WTC11 (cell line): ENCODE measurements around the gene SLC29A1. TPM values are rescaled to one million over a fixed set of nuclear protein-coding genes. Genes with fewer than 3 reads are reported as not detected.
A peak's percentile ranks its signal among the peaks of the same experiment; 100 is the strongest.

Source experiments
- AR ChIP-seq: fragments of 250-450 bp; sonication (Bioruptor Pico); IDR thresholded peaks from 2 replicates; pipeline ENCODE4 v1.9.0; 2021; ENCODE audit warnings: mild to moderate bottlenecking
- ARID4B ChIP-seq: sonication (generic); formaldehyde crosslinking; IDR thresholded peaks from 2 replicates; pipeline ENCODE4 v1.8.0; 2023; ENCODE audit warnings: missing genetic modification reagents, mild to moderate bottlenecking, borderline replicate concordance
- ATF1 ChIP-seq: sonication (generic); formaldehyde crosslinking; IDR thresholded peaks from 2 replicates; pipeline ENCODE4 v1.8.1; 2023; ENCODE audit warnings: mild to moderate bottlenecking, moderate library complexity, missing genetic modification reagents
- ATF2 ChIP-seq: sonication (generic); formaldehyde crosslinking; IDR thresholded peaks from 2 replicates; pipeline ENCODE4 v1.8.1; 2022; ENCODE audit warnings: low read depth, missing genetic modification reagents, borderline replicate concordance
- CREB1 ChIP-seq: sonication (generic); formaldehyde crosslinking; IDR thresholded peaks from 2 replicates; pipeline ENCODE4 v1.8.0; 2023; ENCODE audit warnings: mild to moderate bottlenecking, missing genetic modification reagents
- ESRRA ChIP-seq: sonication (generic); formaldehyde crosslinking; IDR thresholded peaks from 2 replicates; pipeline ENCODE4 v1.8.1; 2022; ENCODE audit warnings: mild to moderate bottlenecking, missing genetic modification reagents, borderline replicate concordance
- MYBL2 ChIP-seq: sonication (generic); formaldehyde crosslinking; IDR thresholded peaks from 2 replicates; pipeline ENCODE4 v1.8.1; 2023; ENCODE audit warnings: mild to moderate bottlenecking, moderate library complexity, missing genetic modification reagents
- NFATC4 ChIP-seq: fragments of 250-450 bp; sonication (Bioruptor Pico); IDR thresholded peaks from 2 replicates; pipeline ENCODE4 v1.9.0; 2021; ENCODE audit warnings: mild to moderate bottlenecking
- NR1H2 ChIP-seq: sonication (generic); formaldehyde crosslinking; IDR thresholded peaks from 2 replicates; pipeline ENCODE4 v1.9.0; 2021; ENCODE audit warnings: mild to moderate bottlenecking, moderate library complexity, missing genetic modification reagents
- NR2C2 ChIP-seq: sonication (generic); formaldehyde crosslinking; IDR thresholded peaks from 2 replicates; pipeline ENCODE4 v1.8.0; 2022; ENCODE audit warnings: mild to moderate bottlenecking, missing genetic modification reagents
- SMAD3 ChIP-seq: sonication (generic); formaldehyde crosslinking; IDR thresholded peaks from 2 replicates; pipeline ENCODE4 v1.8.0; 2022; ENCODE audit warnings: missing genetic modification reagents, mild to moderate bottlenecking, borderline replicate concordance
- SMAD4 ChIP-seq: sonication (generic); formaldehyde crosslinking; IDR thresholded peaks from 2 replicates; pipeline ENCODE4 v1.8.0; 2022; ENCODE audit warnings: mild to moderate bottlenecking, missing genetic modification reagents
- TEAD4 ChIP-seq: sonication (generic); formaldehyde crosslinking; IDR thresholded peaks from 2 replicates; pipeline ENCODE4 v1.8.0; 2022; ENCODE audit warnings: mild to moderate bottlenecking, missing genetic modification reagents
- USF1 ChIP-seq: sonication (generic); formaldehyde crosslinking; IDR thresholded peaks from 2 replicates; pipeline ENCODE4 v1.8.0; 2022; ENCODE audit warnings: mild to moderate bottlenecking, missing genetic modification reagents
- ZNF396 ChIP-seq: fragments of 250-450 bp; sonication (Bioruptor Pico); IDR thresholded peaks from 2 replicates; pipeline ENCODE4 v1.8.0; 2021; ENCODE audit warnings: mild to moderate bottlenecking, moderate library complexity, borderline replicate concordance
- ZNF416 ChIP-seq: fragments of 250-450 bp; sonication (Bioruptor Pico); IDR thresholded peaks from 2 replicates; pipeline ENCODE4 v1.9.0; 2021; ENCODE audit warnings: mild to moderate bottlenecking, inconsistent platforms
- total RNA-seq: library from RNA; stranded (reverse); gene quantifications from 3 replicates; pipeline ENCODE4 v1.2.3, GENCODE V29; 2021
- TF ChIP-seq, protein P1 (sequence below): sonication (generic); formaldehyde crosslinking; IDR thresholded peaks from 2 replicates; pipeline ENCODE4 v1.8.1; 2022; ENCODE audit warnings: mild to moderate bottlenecking, moderate library complexity, missing genetic modification reagents
- TF ChIP-seq, protein P2 (sequence below): sonication (generic); formaldehyde crosslinking; IDR thresholded peaks from 2 replicates; pipeline ENCODE4 v1.8.1; 2023; ENCODE audit warnings: mild to moderate bottlenecking, missing genetic modification reagents
- TF ChIP-seq, protein P3 (sequence below): fragments of 250-450 bp; sonication (Bioruptor Pico); IDR thresholded peaks from 2 replicates; pipeline ENCODE4 v2.1.2; 2022; ENCODE audit warnings: mild to moderate bottlenecking, moderate library complexity
- TF ChIP-seq, protein P4 (sequence below): sonication (generic); formaldehyde crosslinking; IDR thresholded peaks from 2 replicates; pipeline ENCODE4 v1.8.0; 2022; ENCODE audit warnings: missing genetic modification reagents

The SLC29A1 gene
- total RNA-seq, 1 experiment from 2014 or later = 139 TPM

GRCh38 chr6:44219053-44219814, 4.2 kb upstream of the SLC29A1 start (continued):
- TF ChIP-seq ARID4B (CRISPR knock-in tag) = no peak; the same call in 1 of the 2 replicates
- TF ChIP-seq AR = no peak
- no peak for TF ChIP-seq NFATC4 (CRISPR knock-in tag)
- TF ChIP-seq USF1 = peak; percentile 21; the same call in 1 of the 2 replicates
- TF ChIP-seq SMAD4 = no peak
- no peak for TF ChIP-seq ATF1
- TF ChIP-seq NR1H2 (CRISPR knock-in tag) = no peak
- TF ChIP-seq ZNF396 (CRISPR knock-in tag) = no peak
- TF ChIP-seq, protein P1, sequence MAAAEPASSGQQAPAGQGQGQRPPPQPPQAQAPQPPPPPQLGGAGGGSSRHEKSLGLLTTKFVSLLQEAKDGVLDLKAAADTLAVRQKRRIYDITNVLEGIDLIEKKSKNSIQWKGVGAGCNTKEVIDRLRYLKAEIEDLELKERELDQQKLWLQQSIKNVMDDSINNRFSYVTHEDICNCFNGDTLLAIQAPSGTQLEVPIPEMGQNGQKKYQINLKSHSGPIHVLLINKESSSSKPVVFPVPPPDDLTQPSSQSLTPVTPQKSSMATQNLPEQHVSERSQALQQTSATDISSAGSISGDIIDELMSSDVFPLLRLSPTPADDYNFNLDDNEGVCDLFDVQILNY (CRISPR knock-in tag) = peak; percentile 76; the same call in 1 of the 2 replicates
- 0 out of 2 replicates have a peak, but pooled peaks have one; percentile 26 for TF ChIP-seq ESRRA (CRISPR knock-in tag)
- TF ChIP-seq, protein P2, sequence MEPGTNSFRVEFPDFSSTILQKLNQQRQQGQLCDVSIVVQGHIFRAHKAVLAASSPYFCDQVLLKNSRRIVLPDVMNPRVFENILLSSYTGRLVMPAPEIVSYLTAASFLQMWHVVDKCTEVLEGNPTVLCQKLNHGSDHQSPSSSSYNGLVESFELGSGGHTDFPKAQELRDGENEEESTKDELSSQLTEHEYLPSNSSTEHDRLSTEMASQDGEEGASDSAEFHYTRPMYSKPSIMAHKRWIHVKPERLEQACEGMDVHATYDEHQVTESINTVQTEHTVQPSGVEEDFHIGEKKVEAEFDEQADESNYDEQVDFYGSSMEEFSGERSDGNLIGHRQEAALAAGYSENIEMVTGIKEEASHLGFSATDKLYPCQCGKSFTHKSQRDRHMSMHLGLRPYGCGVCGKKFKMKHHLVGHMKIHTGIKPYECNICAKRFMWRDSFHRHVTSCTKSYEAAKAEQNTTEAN (CRISPR knock-in tag) = peak; percentile 47; the same call in 1 of the 2 replicates
- TF ChIP-seq TEAD4 (CRISPR knock-in tag) = no peak
- TF ChIP-seq NR2C2 (CRISPR knock-in tag) = no peak
- TF ChIP-seq ZNF416 (CRISPR knock-in tag) = no peak
- peak; percentile 68; the same call in 1 of the 2 replicates for TF ChIP-seq MYBL2
- TF ChIP-seq, protein P3, sequence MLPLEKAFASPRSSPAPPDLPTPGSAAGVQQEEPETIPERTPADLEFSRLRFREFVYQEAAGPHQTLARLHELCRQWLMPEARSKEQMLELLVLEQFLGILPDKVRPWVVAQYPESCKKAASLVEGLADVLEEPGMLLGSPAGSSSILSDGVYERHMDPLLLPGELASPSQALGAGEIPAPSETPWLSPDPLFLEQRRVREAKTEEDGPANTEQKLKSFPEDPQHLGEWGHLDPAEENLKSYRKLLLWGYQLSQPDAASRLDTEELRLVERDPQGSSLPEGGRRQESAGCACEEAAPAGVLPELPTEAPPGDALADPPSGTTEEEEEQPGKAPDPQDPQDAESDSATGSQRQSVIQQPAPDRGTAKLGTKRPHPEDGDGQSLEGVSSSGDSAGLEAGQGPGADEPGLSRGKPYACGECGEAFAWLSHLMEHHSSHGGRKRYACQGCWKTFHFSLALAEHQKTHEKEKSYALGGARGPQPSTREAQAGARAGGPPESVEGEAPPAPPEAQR (CRISPR knock-in tag) = no peak
- TF ChIP-seq, protein P4, sequence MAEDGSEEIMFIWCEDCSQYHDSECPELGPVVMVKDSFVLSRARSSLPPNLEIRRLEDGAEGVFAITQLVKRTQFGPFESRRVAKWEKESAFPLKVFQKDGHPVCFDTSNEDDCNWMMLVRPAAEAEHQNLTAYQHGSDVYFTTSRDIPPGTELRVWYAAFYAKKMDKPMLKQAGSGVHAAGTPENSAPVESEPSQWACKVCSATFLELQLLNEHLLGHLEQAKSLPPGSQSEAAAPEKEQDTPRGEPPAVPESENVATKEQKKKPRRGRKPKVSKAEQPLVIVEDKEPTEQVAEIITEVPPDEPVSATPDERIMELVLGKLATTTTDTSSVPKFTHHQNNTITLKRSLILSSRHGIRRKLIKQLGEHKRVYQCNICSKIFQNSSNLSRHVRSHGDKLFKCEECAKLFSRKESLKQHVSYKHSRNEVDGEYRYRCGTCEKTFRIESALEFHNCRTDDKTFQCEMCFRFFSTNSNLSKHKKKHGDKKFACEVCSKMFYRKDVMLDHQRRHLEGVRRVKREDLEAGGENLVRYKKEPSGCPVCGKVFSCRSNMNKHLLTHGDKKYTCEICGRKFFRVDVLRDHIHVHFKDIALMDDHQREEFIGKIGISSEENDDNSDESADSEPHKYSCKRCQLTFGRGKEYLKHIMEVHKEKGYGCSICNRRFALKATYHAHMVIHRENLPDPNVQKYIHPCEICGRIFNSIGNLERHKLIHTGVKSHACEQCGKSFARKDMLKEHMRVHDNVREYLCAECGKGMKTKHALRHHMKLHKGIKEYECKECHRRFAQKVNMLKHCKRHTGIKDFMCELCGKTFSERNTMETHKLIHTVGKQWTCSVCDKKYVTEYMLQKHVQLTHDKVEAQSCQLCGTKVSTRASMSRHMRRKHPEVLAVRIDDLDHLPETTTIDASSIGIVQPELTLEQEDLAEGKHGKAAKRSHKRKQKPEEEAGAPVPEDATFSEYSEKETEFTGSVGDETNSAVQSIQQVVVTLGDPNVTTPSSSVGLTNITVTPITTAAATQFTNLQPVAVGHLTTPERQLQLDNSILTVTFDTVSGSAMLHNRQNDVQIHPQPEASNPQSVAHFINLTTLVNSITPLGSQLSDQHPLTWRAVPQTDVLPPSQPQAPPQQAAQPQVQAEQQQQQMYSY (CRISPR knock-in tag) = no peak
- TF ChIP-seq ATF2 (CRISPR knock-in tag) = no peak
- 0 out of 2 replicates have a peak, but pooled peaks have one; percentile 49 for TF ChIP-seq CREB1 (CRISPR knock-in tag)
- no peak for TF ChIP-seq SMAD3
